Mucosa of rectum (tissue), 2 donors: ENCODE measurements around the gene ASTN2.

ENCODE experiments used
- H3K27ac ChIP-seq, 2 donors: one replicate each; pipeline ENCODE4 v1.7.0; 2013; ENCODE audit warnings: inconsistent platforms in 2 of 2, low read depth in 2 of 2, low read length in 2 of 2
- H3K27me3 ChIP-seq, 2 donors: one replicate each; pipeline ENCODE4 v1.7.0; 2013; ENCODE audit warnings: low read length in 2 of 2; ENCODE audit not compliant: control insufficient read depth in 2 of 2, insufficient read depth in 2 of 2
- H3K36me3 ChIP-seq, 2 donors: one replicate each; pipeline ENCODE4 v1.7.0; 2013; ENCODE audit warnings: low read length in 2 of 2; ENCODE audit not compliant: control insufficient read depth in 2 of 2, insufficient read depth in 2 of 2
- H3K4me1 ChIP-seq, 2 donors: one replicate each; pipeline ENCODE4 v1.7.0; 2013; ENCODE audit warnings: low read length in 2 of 2, mild to moderate bottlenecking in 1 of 2; ENCODE audit not compliant: control insufficient read depth in 2 of 2, insufficient read depth in 2 of 2
- H3K4me3 ChIP-seq, 2 donors: one replicate each; pipeline ENCODE4 v1.7.0; 2013; ENCODE audit warnings: low read length in 2 of 2
- H3K9ac ChIP-seq, 2 donors: one replicate each; pipeline ENCODE4 v1.7.0; 2013; ENCODE audit warnings: low read length in 2 of 2, low read depth in 1 of 2, mild to moderate bottlenecking in 1 of 2
- H3K9me3 ChIP-seq, 2 donors: one replicate each; pipeline ENCODE4 v1.7.0; 2013; ENCODE audit warnings: low read length in 2 of 2; ENCODE audit not compliant: control insufficient read depth in 2 of 2
- donor health status: healthy.
- donor health status: Normal muscosa, but diverticular disease.

The ASTN2 gene

DNA sequence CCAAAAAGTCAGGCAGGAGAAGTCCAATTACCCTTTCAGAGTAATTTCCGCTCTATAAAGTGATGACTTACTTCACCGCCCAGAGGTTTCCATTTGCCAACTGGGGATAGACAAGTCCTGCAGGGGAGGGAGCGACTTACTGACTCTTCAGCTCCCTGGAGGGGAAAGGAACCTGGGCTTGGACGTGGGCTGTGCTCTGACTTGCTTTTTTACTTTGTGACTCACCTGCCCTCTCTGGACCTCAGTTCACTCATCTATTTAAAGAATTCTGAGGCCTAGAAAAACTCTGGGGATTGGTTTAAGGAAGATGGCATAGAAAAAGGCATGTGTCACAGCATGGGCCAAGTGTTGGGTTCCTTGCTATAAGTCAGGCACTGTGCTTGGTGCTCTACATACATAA lies 908.2 kb downstream of the ASTN2 start:
- Histone ChIP-seq H3K4me3 (no peak overlapping the region), H3K36me3 (no peaks in the 10 kb centered on the region), H3K9me3 (no peaks in the 10 kb centered on the region), H3K27ac (no peak overlapping the region), H3K27me3 (no peaks in the 10 kb centered on the region), H3K4me1 (no peaks in the 10 kb centered on the region), H3K9ac (no peak overlapping the region)

DNA sequence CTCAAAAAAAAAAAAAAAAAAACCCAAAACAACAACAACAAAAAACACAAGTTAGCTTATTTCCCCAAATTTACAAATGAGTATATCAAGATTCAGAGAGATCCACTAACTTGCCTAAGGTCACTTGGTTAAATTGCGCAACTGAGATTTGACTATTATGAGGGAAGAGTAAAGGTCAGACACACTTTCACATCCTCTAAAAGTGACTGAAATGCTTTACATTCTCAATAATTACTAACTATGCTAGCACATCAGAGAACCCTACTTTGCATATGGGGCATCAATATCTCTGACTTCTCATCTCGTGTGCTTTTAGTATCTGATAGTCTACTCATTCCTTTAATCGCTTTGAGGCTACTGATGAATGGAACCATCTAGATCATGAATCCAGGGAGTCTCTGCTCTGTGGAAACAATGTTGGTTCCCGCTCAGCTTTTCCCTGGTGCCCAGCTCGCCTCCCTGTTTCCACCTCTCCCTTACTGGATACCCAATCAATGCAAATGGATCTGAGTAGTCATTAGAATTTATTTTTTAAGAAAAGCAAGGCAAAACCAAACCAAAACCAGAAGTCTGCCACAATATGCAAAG lies 909.9 kb downstream of the ASTN2 start:
- H3K9ac ChIP-seq: no peak overlapping the region
- no peaks in the 10 kb centered on the region for H3K9me3 ChIP-seq
- no peaks in the 10 kb centered on the region for H3K27me3 ChIP-seq
- no peak overlapping the region for H3K4me3 ChIP-seq
- H3K36me3 ChIP-seq: no peaks in the 10 kb centered on the region
- H3K4me1 ChIP-seq: peaks cover 0 to 4% of the 10 kb centered on the region in 2 donors
- no peak overlapping the region for H3K27ac ChIP-seq

DNA sequence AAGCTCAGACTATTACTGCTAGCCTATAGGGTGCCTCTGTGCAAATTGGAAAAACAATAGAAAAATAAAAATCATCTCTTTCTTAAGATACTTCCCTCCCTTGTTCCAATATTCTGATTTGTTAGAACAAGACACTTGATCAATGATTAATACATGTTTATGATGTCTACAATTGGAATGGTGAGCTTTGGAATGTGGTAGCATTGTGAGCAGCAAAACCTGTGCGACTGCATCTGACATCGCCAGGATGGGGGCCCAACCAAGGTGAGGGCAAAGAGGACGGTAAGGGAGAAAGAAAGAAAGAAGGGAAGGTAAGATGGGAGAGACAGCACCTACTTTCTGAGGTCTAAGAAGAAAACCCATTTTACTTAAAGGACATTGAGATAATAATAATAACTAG lies 910.8 kb downstream of the ASTN2 start:
- Histone ChIP-seq H3K9ac (no peak overlapping the region), H3K9me3 (no peaks in the 10 kb centered on the region), H3K36me3 (no peaks in the 10 kb centered on the region), H3K27me3 (no peaks in the 10 kb centered on the region), H3K4me1 (peaks cover 0 to 4% of the 10 kb centered on the region in 2 donors), H3K27ac (no peak overlapping the region), H3K4me3 (no peak overlapping the region)

DNA sequence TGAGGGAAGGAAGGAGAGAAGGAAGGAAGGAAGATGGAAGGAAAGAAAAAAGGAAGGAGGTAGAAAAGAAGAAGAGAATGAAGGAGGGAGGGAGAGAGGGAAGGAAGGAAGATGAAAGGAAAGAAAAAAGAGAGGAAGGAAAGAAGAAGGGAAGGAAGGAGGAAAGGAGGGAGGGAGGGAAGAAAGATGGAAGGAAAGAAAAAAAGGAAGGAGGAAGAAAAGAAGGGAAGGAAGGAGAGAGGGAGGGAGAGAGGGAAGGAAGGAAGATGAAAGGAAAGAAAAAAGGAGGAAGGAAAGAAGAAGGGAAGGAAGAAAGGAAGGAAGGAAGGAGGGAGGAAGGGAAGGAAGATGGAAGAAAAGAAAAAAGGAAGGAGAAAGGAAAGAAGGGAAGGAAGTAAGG lies 912.1 kb downstream of the ASTN2 start:
- Histone ChIP-seq H3K27ac (no peak overlapping the region), H3K36me3 (no peaks in the 10 kb centered on the region), H3K9ac (no peak overlapping the region)

DNA sequence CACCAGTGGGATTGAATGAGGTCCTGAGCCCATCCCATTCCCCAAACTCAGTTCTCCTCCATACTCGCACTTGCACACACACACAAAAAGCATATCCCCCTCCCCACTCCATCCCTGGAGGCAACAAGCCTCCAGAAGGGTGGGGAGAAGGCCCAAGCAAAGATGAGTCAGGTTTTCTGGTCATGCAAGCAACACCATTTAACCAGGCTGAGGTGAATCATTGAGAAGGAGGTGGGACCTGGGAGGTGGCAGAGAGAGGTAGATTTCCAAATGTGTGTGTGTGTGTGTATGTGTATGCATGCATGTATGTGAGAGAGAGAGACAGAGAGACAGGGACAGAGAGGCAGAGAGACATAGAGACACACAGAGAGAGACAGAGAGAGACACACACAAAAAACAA lies 913.0 kb downstream of the ASTN2 start:
- Histone ChIP-seq H3K9me3 (no peaks in the 10 kb centered on the region), H3K36me3 (no peaks in the 10 kb centered on the region), H3K4me3 (no peak overlapping the region), H3K27me3 (no peaks in the 10 kb centered on the region), H3K4me1 (peaks cover 0 to 4% of the 10 kb centered on the region in 2 donors), H3K9ac (no peak overlapping the region), H3K27ac (no peak overlapping the region)

More for the DNA sequence above, 912.1 kb downstream of the ASTN2 start:
- Histone ChIP-seq H3K4me1 (peaks cover 0 to 4% of the 10 kb centered on the region in 2 donors), H3K9me3 (no peaks in the 10 kb centered on the region), H3K4me3 (no peak overlapping the region), H3K27me3 (no peaks in the 10 kb centered on the region)

DNA sequence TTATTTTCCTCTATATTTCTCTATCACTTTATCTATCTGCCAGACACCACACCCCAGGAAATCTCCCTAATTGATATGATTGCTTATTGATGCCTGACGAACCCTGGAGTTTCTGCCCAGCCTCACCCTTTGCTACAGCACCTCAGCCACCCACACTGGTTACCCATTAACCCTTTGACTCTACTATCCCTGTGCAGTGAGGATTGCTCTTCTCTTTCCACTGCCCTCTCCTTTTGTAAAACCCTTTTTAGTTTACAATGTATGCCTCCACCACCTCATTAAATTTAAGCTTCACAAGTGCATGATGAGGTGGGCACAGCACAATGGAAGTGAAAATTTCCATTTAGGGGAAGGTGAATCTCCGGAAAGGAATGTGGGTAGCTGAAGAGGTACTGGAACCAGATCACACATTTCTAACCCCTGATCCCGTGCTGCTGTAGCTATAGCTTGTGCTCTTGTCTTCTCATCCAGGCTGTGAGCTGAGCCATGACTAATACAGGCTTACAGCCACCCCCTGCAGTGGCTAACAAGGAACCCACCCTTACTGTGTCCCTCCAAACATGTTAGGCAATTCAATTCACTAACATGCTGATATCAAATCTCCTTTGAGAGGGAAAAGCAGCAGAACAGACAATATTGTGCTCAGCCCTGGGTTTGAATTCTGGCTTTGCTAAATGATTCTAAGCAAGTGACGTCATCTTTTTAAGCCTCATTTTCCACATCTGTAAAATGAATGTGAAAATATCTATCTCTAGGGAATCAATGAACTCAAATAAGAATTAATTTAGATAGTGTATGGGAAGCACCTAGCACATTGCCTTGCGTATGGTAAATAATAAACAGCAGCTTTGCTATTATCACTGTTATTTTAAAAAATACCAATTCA lies 914.6 kb downstream of the ASTN2 start:
- Histone ChIP-seq H3K27ac (no peak overlapping the region), H3K9ac (no peak overlapping the region), H3K36me3 (no peaks in the 10 kb centered on the region), H3K27me3 (no peaks in the 10 kb centered on the region), H3K4me3 (no peak overlapping the region), H3K9me3 (no peaks in the 10 kb centered on the region), H3K4me1 (peaks cover 0 to 4% of the 10 kb centered on the region in 2 donors)

DNA sequence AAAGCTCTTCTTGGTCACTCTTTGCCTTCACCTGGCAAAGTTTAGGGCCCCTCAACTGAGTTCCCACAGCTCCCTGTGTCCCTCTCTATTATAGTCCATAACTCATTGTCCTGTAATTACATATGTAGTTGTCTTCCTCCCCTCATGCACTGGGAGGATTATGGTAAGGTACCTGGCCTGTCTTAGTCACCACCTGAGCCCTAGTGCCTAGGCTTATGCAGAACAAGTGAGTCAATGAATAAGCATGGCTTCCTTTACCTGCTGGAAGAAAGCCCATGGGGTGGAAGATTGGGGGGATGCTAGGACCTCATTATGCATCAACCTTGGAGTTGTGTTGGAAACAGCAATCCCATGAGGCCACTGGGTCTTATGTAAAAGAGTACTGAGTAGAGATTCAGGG lies 915.4 kb downstream of the ASTN2 start:
- no peak overlapping the region for H3K9ac ChIP-seq
- H3K27ac ChIP-seq: no peak overlapping the region
- no peaks in the 10 kb centered on the region for H3K36me3 ChIP-seq
- no peak overlapping the region for H3K4me3 ChIP-seq
- H3K27me3 ChIP-seq: no peaks in the 10 kb centered on the region
- no peaks in the 10 kb centered on the region for H3K9me3 ChIP-seq
- H3K4me1 ChIP-seq: peaks cover 0 to 4% of the 10 kb centered on the region in 2 donors

DNA sequence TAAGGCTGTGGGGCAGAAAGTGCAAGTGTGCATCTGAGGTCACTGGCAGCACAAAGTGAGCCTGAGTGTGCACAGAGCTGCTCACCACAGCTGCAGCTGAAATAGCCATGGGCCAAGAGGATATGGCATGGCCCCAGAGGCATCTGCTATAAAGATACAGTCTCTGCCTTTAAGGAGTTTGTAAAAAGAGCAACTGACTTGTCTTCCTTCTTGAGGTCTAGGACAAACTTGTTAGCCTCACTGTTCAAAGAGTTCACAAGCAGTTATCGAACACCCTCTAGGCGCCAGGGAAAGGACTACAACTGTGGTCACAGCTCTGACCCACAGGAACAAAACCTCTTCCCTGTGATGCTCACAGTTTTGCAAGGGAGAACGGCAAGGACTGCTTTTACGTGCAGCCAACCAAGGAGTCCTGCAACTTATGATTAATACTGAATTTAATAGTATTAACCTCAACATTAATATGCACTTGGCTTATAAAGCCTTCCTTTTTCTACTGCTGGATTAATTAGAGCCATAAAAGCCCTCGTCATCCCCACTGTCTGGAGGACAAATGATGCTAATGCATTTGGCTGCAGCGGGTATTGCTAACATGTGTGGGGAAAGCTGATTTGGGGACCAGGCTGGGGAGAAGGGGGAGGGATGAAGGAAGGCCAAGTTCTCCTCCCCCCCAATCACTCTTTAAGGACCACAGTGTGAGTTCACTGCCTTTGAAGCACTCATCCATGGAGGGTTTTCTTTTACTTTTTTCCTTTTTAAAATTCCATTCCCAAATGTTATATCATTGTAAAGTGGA lies 917.6 kb downstream of the ASTN2 start:
- H3K9me3 ChIP-seq: no peaks in the 10 kb centered on the region
- H3K36me3 ChIP-seq: no peaks in the 10 kb centered on the region
- H3K4me1 ChIP-seq: peaks cover 0 to 4% of the 10 kb centered on the region in 2 donors
- H3K27me3 ChIP-seq: no peaks in the 10 kb centered on the region
- H3K4me3 ChIP-seq: no peak overlapping the region
- no peak overlapping the region for H3K27ac ChIP-seq
- no peak overlapping the region for H3K9ac ChIP-seq

DNA sequence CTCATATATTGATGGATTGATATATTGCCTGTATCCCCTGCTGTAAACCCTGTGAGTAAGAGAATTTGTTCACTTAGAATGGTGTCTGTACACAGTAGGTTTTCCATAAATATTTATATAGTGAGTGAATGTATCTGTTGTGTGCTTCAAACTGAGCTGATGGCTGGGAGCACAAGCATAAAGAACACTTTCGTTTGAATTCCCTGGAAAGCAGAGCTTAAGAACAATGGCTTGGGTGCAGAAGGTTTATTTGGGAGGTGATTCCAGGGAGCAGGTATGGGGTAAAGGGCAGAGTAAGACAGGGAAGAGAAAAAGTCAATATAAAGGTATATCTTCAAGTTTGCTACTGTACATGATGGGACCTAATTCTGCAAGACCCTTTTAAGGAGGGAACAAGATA lies 918.7 kb downstream of the ASTN2 start:
- H3K36me3 ChIP-seq: no peaks in the 10 kb centered on the region
- H3K9me3 ChIP-seq: no peaks in the 10 kb centered on the region
- H3K9ac ChIP-seq: no peak overlapping the region
- no peak overlapping the region for H3K27ac ChIP-seq
- H3K4me1 ChIP-seq: peaks cover 4 to 5% of the 10 kb centered on the region in 2 donors
- no peaks in the 10 kb centered on the region for H3K27me3 ChIP-seq
- no peak overlapping the region for H3K4me3 ChIP-seq

DNA sequence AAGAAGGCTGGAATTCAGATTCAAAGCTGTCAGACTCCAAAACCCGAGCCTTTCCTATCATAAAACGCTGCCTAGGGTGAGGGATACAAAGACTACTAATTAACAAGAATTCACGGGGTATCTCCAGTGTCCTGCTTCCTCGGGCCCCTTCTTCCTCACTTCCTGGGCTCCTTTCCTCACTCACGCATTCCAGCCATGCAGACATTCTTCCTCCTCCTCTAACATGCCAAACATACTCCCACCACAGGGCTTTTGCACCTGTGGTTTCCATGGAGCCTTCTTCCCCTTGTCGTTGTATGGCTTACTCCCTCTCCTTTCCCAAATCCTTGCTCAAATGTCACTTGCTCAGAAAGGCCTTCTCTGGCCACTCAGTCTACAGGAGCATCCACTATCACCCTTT lies 919.1 kb downstream of the ASTN2 start:
- Histone ChIP-seq H3K36me3 (no peaks in the 10 kb centered on the region), H3K9me3 (no peaks in the 10 kb centered on the region), H3K4me3 (no peak overlapping the region), H3K27ac (no peak overlapping the region), H3K9ac (no peak overlapping the region), H3K27me3 (no peaks in the 10 kb centered on the region), H3K4me1 (peaks cover 4 to 5% of the 10 kb centered on the region in 2 donors)
